ENCODE measurements around the gene NCOR2. TPM values are rescaled to one million over a fixed set of nuclear protein-coding genes. Genes with fewer than 3 reads are reported as not detected.

Gene NCOR2
- total RNA-seq, 1 experiment from 2014 or later, result 54.8 TPM

DNA sequence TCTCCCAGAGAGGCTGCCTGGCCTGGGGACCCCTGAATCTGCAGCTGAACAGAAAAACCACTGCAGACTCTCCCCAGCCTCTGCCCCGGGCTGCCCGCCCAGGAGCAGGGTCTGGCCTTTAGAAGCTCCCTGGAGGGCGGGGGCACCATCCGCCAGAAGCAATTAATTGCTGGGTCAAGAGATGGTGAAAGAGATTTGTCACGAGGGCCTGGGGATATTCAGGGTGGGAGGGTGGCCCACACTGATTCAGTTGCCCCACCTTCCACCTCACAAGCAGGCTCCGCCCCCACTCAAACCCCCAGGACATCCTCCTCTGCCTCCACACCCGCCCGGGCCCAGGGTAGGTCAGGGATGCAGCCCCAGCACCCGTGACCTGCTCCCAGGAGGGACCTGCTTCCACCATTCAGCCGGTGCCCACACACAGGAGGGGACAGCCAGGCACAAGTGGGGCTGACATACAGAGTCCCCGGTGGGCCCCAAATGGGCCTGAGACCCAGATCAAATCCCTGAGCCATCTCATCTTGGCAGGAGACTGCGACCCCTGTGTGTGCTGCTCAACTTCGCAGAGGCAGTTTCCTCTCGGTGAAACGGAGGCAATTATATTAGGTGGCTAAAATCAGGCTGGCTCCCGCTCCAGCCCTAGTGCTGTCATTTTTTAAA is 23.0 kb downstream of the NCOR2 start:
- DNase-seq (ENCODE audit: low read depth), result peak; percentile 58

DNA sequence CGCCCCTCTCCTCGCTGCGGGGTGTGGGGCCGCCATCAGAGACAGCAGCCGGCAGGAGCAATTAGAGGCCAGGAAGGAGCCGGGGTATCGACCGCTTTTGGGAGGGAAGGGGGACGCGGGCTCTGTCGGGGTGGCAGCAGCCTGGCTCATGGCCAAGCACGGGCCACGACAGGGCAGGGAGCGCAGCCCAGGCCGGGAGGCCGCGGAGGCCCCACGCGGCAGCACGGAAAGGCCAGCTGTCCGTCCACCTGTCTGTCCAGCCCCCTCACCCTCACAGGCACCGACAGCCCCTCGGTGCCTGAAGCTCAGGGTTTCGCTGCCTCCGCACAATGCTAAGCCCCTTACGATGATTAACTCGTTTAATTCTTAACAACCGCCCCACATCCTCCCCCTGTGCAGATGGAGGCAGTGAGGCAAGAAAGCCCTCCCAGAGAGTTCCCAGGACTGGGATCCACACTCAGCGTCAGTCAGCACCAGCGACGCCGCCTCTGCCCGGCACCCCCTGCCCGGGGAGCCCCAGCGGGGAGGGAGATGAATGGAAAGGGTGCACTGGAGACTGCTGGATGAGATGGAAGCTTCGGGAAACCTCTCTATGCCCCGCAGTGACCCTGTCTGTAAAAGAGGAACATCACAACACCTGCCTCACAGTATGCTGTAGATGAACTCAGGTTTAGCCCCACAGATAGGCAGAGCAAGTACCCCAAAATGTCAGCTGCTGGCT is 23.7 kb downstream of the NCOR2 start:
- DNase-seq (ENCODE audit: low read depth), result no peak

DNA sequence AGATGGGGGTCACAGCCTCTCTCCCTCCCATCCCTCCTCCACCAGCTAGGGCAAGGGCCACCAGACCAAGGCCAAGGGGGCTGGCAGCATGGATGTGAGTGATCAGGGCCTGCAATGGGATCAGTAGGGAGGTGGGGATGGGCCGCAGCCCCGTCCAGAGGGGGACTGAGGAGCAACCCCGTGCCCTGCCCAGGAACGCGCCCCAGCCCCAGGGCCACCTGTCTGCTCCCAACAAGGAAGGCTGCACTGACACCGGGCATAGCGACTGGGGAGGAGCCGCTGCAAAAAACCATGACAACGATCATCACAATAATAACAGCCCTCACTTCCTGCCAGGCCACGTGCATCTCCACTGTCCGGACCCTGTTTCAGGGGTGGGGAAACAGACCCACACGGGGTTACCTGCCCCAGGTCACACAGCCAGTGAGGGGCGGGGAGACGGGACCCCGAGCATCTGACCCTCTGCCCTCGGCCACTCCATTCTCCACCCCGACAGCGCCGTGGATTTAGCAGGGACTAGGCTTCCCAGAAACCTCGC is 24.3 kb downstream of the NCOR2 start:
- DNase-seq (ENCODE audit: low read depth), result peak; percentile 62

DNA sequence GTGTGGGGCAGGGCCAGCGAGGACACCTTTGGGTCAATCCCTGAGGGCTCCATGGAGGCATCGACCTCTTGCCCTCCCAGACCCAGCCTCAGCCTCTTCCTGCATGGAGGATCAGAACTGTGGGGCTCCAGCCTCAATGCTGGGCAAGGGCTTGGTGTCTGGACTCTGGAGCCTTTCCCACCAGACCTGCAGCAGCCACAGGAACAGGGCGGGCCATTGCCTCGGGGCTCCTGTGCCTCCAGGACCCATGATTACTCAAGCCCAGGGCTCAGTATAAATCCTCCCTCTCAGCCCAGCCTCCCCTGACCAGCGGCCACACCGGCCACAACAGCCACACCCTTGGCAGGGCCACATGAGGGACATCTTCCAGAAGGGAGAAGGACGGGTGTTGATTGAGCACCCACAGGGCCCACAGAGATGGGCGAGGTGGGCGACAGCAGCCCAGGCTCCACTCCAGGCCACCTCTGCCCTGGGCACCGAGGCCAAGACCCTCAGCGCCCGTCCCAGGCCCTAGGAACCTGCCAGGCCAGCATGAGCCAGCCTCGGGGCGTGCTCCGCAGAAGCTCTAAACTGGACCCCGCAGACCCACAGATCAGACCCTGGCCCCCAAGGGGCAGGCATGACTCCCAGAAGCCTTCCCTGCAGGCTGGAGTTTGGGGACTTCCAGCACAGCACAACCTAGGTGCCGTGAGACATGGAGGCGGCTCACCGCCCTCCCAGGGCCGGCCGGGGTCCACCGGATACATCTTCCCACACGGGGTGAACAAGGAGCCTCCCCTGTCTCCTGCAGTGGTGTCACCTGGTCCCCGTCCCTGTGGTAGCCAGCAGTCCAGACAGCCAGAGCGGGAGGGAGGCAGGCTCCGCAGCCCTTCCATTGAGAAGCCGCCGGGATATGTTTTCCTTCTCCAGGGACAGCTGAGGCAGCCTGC is 25.1 kb downstream of the NCOR2 start:
- DNase-seq (ENCODE audit: low read depth), result peak; percentile 70

DNA sequence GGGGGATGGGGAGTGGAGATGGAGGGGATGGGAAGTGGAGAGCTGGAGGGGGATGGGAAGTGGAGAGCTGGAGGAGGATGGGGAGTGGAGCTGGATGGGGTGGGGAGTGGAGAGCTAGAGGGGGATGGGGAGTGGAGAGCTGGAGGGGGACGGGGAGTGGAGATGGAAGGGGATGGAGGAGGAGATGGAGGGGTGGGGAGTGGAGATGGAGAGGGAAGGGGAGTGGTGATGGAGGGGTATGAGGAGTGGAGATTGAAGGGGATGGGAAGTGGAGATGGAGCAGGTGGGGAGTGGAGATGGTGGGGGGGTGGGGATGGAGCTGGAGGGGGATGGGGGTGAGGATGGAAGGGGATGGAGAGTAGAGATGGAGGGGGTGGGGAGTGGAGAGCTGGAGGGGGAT is 26.1 kb downstream of the NCOR2 start:
- no peak for DNase-seq (ENCODE audit: low read depth)

DNA sequence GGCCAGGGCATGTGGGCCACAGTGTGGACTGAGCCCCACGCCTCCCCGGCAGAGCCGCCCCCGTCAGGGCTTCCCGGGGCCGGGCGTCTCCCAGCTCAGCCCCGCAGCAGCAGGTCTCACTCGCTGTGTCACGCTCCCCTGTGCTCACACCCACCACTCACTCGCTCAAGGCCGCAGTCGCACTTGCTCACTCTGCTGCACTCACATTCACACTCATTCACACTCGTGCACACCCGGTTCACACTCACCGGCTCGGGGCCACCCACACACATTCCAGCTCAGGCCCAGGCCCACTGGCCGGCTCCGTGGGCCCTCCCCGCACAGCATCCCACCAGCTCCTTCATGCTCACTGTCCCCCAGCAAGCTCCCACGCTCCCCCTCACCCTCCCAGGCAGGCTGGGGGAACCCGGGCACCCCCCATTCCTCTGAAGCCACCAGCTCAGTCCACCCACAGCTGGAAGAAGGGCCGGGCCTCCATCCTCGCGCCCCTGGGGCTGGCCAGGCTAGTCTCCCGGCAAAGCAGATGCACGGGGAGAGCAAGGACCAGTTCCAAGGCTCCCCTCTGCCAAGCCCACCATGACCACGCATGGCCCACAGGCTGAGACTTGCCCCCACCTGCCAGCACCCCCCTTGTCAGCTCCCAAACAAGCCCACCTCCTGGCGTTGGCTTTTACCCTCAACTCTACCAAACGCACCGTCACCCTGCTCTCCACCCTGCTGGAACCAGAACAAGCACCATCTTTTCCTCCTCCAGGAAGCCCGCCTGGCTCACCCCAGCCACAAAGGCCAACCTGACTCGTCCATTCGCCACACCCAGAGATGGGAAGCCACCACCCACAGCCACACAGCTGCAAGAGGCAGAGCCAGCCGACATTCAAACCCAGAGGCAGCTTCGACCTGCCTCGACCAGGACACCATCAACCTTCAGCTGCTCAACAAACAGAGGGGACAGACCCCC is 28.0 kb downstream of the NCOR2 start:
- DNase-seq (ENCODE audit: low read depth), result no peak

DNA sequence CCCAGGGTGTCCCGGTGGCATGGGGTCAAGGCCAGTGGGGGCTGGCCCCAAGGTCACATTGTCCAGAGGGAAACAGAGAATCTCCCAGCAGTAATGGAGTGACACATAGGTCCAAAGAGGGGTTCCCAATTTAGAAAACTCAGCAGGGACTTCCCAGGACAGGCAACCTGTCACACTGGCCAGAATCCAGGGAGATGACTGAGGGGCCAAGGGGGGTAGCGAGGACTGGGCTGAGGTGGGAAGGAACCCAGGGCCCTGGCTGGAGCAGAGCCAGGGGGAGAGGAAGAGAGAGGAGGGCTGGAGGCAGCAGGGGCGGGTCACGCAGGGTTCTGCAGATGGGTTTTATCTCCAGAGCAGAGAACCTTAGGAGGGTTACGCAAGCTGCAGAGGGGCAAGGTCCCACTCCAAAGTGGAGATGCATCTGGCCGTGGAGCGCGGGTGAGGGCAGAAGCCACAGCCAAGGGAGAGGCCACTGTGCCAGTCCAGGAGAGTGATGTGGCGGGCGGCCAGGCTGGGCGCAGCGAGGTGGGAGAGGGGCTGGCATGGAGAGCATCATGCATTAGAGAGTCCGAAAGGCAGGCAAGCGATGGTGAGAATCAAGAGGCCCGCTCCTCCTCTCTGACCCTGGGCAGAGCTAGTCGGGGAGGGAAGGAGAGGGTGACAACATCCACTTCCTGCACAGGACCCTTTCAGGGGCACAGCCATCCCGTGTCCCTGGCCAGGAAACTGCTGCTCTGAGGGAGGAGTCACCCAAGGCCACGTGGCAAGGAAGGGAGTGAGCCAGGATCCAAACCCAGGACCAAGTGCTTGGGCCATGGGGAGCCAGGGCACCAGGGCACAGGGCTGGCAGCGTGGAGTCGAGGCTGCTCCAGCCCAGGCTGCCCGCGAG is 29.0 kb downstream of the NCOR2 start:
- DNase-seq (ENCODE audit: low read depth), result no peak

DNA sequence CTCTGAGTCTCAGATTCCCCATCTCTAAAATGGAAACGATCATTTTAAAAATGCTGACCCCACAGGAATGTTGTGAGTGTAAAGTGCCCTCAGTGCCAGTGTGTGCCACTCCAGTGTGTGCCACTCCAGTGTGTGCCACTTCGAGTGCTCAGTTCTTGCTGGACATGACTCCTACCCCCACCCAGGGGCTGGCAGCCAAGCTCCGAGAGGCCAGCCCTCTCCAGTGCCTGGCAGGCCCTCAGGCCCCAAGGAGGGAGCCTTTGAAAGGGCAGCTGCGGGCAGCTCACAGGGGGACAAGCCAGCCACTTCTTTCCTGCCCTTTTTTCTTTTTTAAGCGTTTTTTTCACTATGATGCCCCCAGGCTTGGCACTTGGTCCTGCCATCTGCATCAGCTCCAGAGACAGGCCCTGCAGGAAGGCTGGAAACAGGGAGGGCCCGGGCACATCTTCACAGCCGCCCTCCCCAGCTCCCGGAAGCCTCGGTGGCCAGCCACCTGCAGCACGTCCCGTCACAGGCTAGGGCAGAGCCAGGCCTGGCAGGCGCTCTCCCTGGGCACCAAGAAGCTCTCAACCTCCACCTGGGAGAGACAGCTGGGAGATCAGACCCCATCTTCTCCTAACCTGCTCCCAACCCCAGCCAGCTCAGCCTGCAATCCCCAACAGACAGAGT is 29.8 kb downstream of the NCOR2 start:
- DNase-seq (ENCODE audit: low read depth), result no peak

DNA sequence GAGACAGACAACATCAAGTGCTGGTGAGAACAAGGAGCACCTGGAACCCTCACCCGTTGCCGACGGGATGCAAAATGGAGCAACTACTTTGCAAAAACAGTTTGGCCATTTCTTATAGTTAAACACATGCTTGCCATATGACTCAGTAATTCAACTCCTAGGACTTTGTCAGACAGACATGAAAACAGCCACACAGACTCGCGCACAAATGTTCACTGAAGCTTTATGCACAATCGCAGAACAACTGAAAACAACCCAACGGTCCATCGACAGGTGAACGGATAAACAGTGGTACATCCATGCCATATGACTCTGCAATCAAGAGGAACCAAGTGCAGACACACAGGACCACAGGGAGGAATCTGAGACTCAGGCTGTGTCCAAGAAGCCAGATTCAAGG is 30.8 kb downstream of the NCOR2 start:
- DNase-seq (ENCODE audit: low read depth), result peak; percentile 52

DNA sequence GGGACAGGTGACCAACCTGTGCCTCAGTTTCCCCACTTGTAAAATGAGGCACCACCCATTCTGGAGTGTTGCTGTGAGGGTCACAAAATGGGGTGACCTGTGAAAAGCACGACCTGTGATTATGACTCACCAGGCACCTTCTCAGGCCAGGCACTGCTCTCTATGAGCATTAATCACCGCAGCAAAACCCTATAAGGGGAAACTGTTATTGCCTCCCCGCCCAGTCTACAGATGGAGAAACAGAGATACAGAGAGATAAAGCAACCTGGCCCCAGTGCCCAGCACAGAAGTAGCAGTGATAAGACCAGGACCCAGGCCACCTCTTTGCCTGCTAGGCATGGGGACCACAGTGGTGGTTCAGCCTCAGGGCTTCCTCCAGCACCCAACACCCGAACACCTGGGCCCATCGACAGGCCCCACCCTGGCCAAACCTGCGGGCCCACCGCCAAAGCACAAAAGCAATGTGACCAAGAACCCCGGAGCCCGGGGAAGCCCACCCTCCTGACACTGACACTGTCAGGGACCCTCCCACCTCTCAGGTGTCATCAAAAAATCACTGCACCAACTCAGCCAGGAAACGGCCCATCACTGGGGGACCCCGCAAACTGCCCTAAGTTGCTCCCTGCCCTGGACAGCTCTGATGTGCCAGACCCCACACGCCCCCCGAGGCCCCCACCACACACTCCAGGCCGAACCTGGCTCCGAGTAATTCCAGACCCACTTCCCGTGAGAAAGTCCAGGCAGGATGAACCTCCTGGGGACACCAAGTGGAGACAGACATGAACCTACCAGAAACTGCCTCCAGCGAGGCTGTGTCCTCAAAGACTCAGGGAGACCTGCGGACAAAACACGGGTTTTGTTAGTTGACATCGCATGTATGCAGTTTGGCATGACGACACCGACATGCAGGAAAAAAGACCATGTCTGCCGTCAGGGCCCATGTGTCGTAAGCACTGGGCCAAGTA is 32.4 kb downstream of the NCOR2 start:
- no peak for DNase-seq (ENCODE audit: low read depth)

DNA sequence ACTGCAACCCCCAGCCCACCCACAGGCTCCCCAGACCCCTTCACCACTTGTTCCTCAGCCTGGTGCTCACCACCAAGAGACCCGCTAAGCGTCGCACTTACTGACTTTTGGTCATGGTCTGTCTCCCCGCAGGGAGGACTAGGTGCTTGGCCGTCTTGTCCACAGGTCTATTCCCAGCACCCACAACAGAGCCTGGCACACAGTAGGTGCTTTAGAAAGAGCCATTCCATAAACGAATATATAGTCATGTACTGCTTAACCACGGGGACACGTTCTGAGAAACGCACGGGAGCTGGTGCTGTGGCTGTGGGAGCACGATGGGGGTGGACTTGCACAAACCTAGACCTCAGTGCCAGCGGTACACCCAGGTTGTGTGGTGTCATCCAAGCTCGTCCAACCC is 34.0 kb downstream of the NCOR2 start:
- no peak for DNase-seq (ENCODE audit: low read depth)

DNA sequence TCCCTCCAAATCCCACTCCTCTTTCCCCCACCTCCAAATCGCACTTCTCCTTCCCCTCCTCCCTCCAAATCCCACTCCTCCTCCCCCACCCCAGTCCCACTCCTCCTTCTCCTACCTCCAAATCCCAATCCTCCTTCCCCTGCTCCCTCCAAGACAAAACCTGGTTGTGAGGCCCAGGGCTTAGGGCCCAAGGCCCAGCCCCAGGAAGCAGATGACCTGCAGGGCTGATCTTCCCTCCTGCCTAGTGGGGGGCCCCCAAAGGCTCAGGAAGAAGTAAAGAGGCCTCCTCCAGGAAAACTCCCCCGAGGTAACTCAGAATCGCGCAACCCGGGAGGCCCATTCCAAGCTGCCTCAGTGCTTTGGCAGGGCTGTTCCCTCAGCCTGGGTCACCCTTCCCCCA is 34.4 kb downstream of the NCOR2 start:
- no peak for DNase-seq (ENCODE audit: low read depth)

DNA sequence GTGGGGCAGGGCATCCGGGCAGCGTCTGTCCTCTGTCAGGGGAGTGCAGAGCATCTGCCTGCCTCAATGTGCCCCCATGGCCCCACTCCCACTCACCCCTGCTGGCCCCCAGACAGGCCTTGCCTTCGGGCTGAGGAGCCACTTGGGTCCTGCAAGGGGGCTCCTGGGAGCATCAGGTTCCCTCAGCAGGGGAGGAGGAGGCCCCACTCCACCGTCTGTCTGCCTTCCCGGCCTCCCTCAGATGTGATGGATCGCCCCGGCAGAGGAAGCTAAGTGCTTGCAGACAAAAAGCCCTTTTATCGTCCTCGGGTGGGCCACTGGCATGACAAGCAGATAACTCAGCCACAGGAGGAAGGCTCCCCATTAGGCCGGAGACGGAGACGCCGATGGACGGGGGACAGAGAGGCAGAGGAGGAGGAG is 35.1 kb downstream of the NCOR2 start:
- no peak for DNase-seq (ENCODE audit: low read depth)

DNA sequence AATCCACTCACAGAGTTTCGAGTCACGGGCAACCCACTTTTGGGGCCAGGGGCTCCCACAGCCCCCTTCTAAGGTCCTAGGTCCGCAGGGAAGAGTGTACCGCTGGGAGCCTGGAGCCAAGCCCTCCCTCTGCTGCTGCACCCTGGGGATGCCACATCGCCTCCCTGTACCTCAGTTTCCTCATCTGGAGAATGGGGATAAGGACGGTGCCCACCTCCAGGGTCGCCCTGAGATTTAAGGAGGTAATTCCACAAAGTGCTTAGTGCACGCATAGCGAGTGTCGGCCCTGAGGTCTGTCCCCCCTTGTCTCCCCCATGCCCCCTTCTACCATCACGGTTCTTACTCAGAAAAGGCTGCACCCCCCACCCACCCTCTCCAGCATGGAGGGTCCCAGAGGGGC is 35.5 kb downstream of the NCOR2 start:
- DNase-seq (ENCODE audit: low read depth), result no peak

DNA sequence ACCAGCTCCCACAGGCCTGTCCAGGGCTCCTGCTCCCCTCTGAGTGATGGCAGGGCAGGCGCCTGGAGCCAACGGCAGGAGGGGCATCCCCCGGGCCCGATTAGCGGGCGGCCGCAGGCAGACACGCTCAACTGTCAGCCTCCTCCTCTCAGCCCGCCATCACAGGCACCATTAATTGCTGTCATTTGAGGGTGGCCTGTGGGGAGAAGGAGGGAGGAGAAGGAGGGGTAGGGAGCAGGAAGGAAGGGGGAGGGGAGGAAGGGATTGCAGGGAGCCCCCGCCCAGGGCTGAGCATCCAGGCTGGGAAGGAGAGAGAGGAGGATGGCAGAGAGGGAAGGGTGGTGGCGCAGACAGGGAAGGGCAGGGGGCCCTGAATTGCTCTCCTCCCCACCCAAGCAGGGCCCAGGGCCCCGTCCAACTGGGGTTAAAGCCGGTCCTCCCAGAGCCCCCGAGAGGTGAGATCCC is 36.1 kb downstream of the NCOR2 start:
- DNase-seq (ENCODE audit: low read depth), result no peak

DNA sequence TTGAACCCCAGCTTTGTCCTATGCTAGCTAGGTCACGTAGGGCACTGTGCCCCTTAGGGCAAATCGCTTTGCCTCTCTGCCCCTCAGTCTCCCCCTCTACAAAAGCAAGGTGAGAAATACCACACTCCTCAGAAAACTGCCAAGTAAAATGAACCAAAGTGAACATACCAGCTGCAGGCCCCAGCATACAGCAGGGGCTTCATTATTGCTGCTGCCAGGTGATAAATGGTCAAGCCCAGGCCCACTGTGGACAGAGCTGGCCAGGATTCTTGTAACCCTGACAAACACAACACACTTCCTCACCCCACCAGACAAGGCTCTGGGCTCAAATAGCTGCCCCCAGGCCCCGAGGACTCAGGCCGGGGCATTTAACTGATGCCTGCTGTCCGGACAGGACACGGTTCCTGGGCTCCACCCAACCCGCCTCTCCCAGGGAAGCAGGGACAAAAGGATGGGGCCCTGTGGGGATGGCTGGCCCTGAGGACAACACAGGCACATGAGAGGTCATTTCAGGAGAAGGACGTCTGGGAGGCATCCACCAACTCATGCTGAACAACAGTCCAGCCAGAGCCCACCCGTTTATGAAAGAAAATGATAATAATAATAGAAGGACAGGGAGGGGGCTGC is 36.7 kb downstream of the NCOR2 start:
- no peak for DNase-seq (ENCODE audit: low read depth)

DNA sequence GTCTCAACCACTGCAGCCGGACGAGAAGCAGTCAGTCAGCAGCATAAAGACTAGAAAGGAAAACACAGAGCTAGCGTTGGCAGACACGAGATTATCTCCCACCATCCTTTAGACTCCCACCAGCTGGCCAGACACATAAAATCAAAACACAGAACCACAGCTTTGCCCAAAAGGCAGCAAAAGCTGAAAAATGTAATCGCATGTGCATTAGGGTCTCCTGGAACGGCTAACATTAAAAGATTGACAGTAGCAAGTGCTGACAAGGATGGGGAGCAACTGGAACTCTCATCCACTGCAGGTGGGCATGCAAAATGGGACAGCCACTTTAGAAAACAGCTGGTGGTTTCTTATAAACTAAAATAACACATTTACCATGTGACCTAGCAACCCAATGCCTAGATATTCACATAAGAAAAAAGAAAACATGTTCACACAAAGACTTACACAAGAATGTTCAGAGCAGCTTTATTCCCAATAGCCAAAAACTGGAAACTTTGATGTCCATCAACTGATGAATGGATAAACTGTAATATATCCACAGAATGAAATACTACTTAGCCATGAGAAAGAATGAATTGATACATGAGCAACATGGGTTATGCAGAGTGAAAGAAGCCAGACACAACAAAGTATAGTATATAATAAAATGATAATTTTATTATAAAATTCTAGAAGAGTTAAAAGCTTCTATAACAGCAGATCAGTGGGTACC is 37.7 kb downstream of the NCOR2 start:
- DNase-seq (ENCODE audit: low read depth), result no peak
